Measurements from ENCODE around the gene ERICH6B. TPM values are rescaled to one million over a fixed set of nuclear protein-coding genes. Genes with fewer than 3 reads are reported as not detected.

The ERICH6B gene
- total and polyA plus RNA-seq, 2 of the 8 experiments (the other 6 are each of a cell fraction or from before 2014, with no cell fraction given): not detected

- Histone ChIP-seq H3K36me3 (ENCODE audit: control insufficient read depth in 2 of 4, insufficient read depth in 4 of 4, low read length in 3 of 4) (peaks cover 0 to 22% (median 13%) of the 10 kb centered on the region in 4 experiments; a peak in 7 of 8 replicates), H2BK15ac (ENCODE audit: low read length) (no peak overlapping the region), H3K79me2 (ENCODE audit: control insufficient read depth in 1 of 2, insufficient read depth in 2 of 2, low read length in 2 of 2) (no peaks in the 10 kb centered on the region), H3K4me3 (ENCODE audit: extremely low read depth in 1 of 4, insufficient read depth in 2 of 4, low read depth in 3 of 4, low read length in 4 of 4) (no peak overlapping the region), H4K8ac (ENCODE audit: extremely low read depth, insufficient read depth, low read length) (no peak overlapping the region), H3K79me1 (ENCODE audit: low read depth, low read length) (no peaks in the 10 kb centered on the region), H3K4me2 (ENCODE audit: insufficient read depth in 1 of 2, low read depth in 2 of 2, low read length in 2 of 2) (no peak overlapping the region), H2AFZ (ENCODE audit: low read length) (no peak overlapping the region), H3K4me1 (replicated peaks in 1 of 4; ENCODE audit: control insufficient read depth in 3 of 4, insufficient read depth in 4 of 4, low read length in 3 of 4) (no peaks in the 10 kb centered on the region), H4K20me1 (replicated peaks in 1 of 2; ENCODE audit: control insufficient read depth in 1 of 2, insufficient read depth in 2 of 2, low read length in 2 of 2) (no peaks in the 10 kb centered on the region), H3K18ac (ENCODE audit: extremely low read depth, low read length) (no peak overlapping the region), H3K23me2 (ENCODE audit: low read depth, low read length) (no peaks in the 10 kb centered on the region), H2AK5ac (ENCODE audit: low read depth, low read length) (no peak overlapping the region), H3K9me3 (ENCODE audit: insufficient read depth in 2 of 2, low read depth in 1 of 2, low read length in 1 of 2) (no peaks in the 10 kb centered on the region), H3K56ac (replicated peaks; ENCODE audit: insufficient read length, low read depth, low read length) (no peak overlapping the region), H3K27me3 (replicated peaks in 1 of 4; ENCODE audit: control insufficient read depth in 3 of 4, extremely low read depth in 1 of 4, insufficient read depth in 3 of 4, low read length in 3 of 4) (no peaks in the 10 kb centered on the region), H2BK20ac (ENCODE audit: low read length) (no peak overlapping the region), H4K5ac (ENCODE audit: insufficient read length, low read depth, low read length) (no peak overlapping the region), H3K14ac (ENCODE audit: insufficient read length) (no peak overlapping the region), H3K9ac (replicated peaks in 1 of 4; ENCODE audit: extremely low read depth in 1 of 4, low read depth in 3 of 4, low read length in 3 of 4) (no peak overlapping the region), H3K27ac (ENCODE audit: low read depth, low read length) (no peak overlapping the region), H3K23ac (ENCODE audit: insufficient read length) (no peak overlapping the region), H4K91ac (replicated peaks; ENCODE audit: insufficient read length, low read length) (no peak overlapping the region), H2BK5ac (ENCODE audit: low read depth, low read length) (no peak overlapping the region), H2BK12ac (ENCODE audit: low read depth, low read length) (no peak overlapping the region), H3K4ac (replicated peaks; ENCODE audit: insufficient read length, low read depth, low read length) (no peak overlapping the region), H2BK120ac (replicated peaks; ENCODE audit: low read depth, low read length) (no peak overlapping the region)
- POLR2A ChIA-PET (ENCODE audit: partially characterized antibody): interaction anchor here (0.7 kb wide), 1 partner anchor 51 kb away, joined by 3 read pairs; no protein-coding TSS in a partner anchor
- DNase-seq (ENCODE audit: low read depth in 1 of 2, low spot score in 2 of 2) (no peak), FAIRE-seq (no peak)
- WGBS, 2 experiments (ENCODE audit: extremely low coverage in 1 of 2, insufficient coverage in 1 of 2, insufficient read length in 1 of 2, insufficient replicate concordance in 2 of 2, low coverage in 1 of 2, low lambda C conversion rate in 2 of 2, missing lambda C conversion rate in 1 of 2): 93% methylated on average over 9 of the region's 9 CpGs; no CpG with 5 or more reads in 1 of the 2 experiments
- CTCF ChIA-PET (ENCODE audit: partially characterized antibody): interaction anchor here (1.1 to 1.6 kb wide), 3 partner anchors 10 to 194 kb away, joined by 3 to 4 read pairs (median 4); no protein-coding TSS in a partner anchor
- no peak for TF ChIP-seq CREB1 (IDR thresholded peaks at IDR 0.05)
- TF ChIP-seq CBX5 (IDR thresholded peaks at IDR 0.05; ENCODE audit: low read depth, low read length): no peak
- no peak for TF ChIP-seq CHD2 (IDR thresholded peaks at IDR 0.05; ENCODE audit: low read length)
- no peak for TF ChIP-seq SP2 (IDR thresholded peaks at IDR 0.05; ENCODE audit: low read length)
- TF ChIP-seq YY1 (IDR thresholded peaks at IDR 0.05; ENCODE audit: low read depth, low read length): no peak
- no peak for TF ChIP-seq ATF2 (IDR thresholded peaks at IDR 0.05; ENCODE audit: low read length)
- no peak for TF ChIP-seq FOSL1 (IDR thresholded peaks at IDR 0.05; ENCODE audit: insufficient read depth, low read depth, low read length)
- TF ChIP-seq TCF12 (IDR thresholded peaks at IDR 0.05; ENCODE audit: low read depth, low read length): no peak
- TF ChIP-seq KDM1A (IDR thresholded peaks at IDR 0.05; ENCODE audit: borderline replicate concordance, low read length): no peak
- no peak for TF ChIP-seq KDM4A (IDR thresholded peaks at IDR 0.05; ENCODE audit: low read depth, low read length, severe bottlenecking)
- no peak for TF ChIP-seq BACH1 (IDR thresholded peaks at IDR 0.05; ENCODE audit: low read length)
These were observed 80.9 kb downstream of the ERICH6B start for GRCh38 chr13:45534604-45535003.
